Ovary (tissue), 9 donors: ENCODE results near the gene CPXM2. TPM values are rescaled to one million over a fixed set of nuclear protein-coding genes. Genes with fewer than 3 reads are reported as not detected.

Experiments
- DNase-seq, 5 donors: peaks; one replicate each; pipeline ENCODE4 v3.0.0-alpha.2; 2019 to 2020
- H3K27ac ChIP-seq, 2 donors: fragments of 200-600 bp; one replicate each; pipeline versions ENCODE4 v1.5.1 to v1.8.0; 2019 to 2022
- H3K27me3 ChIP-seq: fragments of 200-600 bp; one replicate; pipeline ENCODE4 v1.8.0; 2022
- H3K36me3 ChIP-seq: fragments of 200-600 bp; sonication (generic); one replicate; pipeline ENCODE4 v1.5.1; 2019
- H3K4me1 ChIP-seq: one replicate; pipeline ENCODE4 v1.8.1; 2013; ENCODE audit warnings: mild to moderate bottlenecking, moderate library complexity; ENCODE audit not compliant: insufficient read depth
- H3K4me3 ChIP-seq: fragments of 200-600 bp; sonication (generic); one replicate; pipeline ENCODE4 v1.5.1; 2017
- H3K9me3 ChIP-seq, 2 donors: fragments of 200-600 bp in 1 of 2; sonication (generic) in 1 of 2; one replicate each; pipeline versions ENCODE4 v1.5.1 to v1.8.1; 2013 to 2019; ENCODE audit warnings: mild to moderate bottlenecking in 1 of 2, moderate library complexity in 1 of 2
- EP300 ChIP-seq: sonication (generic); formaldehyde crosslinking; IDR thresholded peaks from one replicate; pipeline ENCODE4 v1.6.1; 2017; ENCODE audit warnings: antibody characterized with exemption
- POLR2A ChIP-seq: fragments of 450-650 bp; IDR thresholded peaks from one replicate; pipeline ENCODE4 v1.6.1; 2017; ENCODE audit warnings: antibody characterized with exemption, mild to moderate bottlenecking, moderate library complexity
- WGBS, 3 donors: extraction: QIAGEN DNeasy Blood & Tissue Kit in 1 of 3; methylation state at CpG; one replicate each; pipeline versions ENCODE4 v1.1.5 to v1.1.7; 2013 to 2017; 5-methylcytosine and 5-hydroxymethylcytosine counted together
- intact Hi-C, 4 donors: fragments of 100-400 bp; cut with DNase I; formaldehyde crosslinking; loops; one replicate each; pipeline versions ENCODE4 v1.11.0 to v1.15.1; 2022 to 2023
- polyA plus RNA-seq, 2 donors: library from polyadenylated mRNA; stranded (reverse); fragments of 200-250 nt in 1 of 2; fragments of 350-450 nt in 1 of 2; fragmentation: Illumina TruSeq in 1 of 2; extraction: RNeasy Lipid Tissue Mini Kit (QIAGEN cat#74804) in 1 of 2; gene quantifications; one replicate each; pipeline ENCODE4 v1.2.3, GENCODE V29; 2013 to 2014
- total RNA-seq, 7 donors: library from RNA; depleted of rRNA in 2 of 7; stranded (reverse); fragments of >200 nt in 2 of 7; fragmentation: NEBNext Ultra II Directional in 3 of 7; extraction: Animal tissue kit (Norgen Biotek cat#: 25700) in 3 of 7; gene quantifications; one replicate each; pipeline versions ENCODE4 v1.1.0 to v1.2.4, GENCODE V29; 2016 to 2023
- TF ChIP-seq, protein P1 (sequence below), 3 donors: fragments of 450-650 bp in 2 of 3; fragments of 200-600 bp in 1 of 3; IDR thresholded peaks; one replicate each; pipeline versions ENCODE4 v1.5.1 to v1.8.0; 2016 to 2022; ENCODE audit warnings: antibody characterized with exemption in 3 of 3, mild to moderate bottlenecking in 1 of 3
- donor health status: DM: no; HTN: no; CAD: no; lungs with moderate emphysema.
- donor health status: DM: no; HTN: no; CAD: no.
- donor health status: Bipolar disorder and iron deficiency.
- donor health status: DM: yes; HTN: yes; CAD: no.
- donor health status: DM: no; HTN: no; CAD: no.
- donor health status: DM: yes; HTN: yes; CAD: no.

Gene CPXM2
- total and polyA plus RNA-seq, 9 donors: 5.5 to 66.0 (median 13.3) TPM

DNA sequence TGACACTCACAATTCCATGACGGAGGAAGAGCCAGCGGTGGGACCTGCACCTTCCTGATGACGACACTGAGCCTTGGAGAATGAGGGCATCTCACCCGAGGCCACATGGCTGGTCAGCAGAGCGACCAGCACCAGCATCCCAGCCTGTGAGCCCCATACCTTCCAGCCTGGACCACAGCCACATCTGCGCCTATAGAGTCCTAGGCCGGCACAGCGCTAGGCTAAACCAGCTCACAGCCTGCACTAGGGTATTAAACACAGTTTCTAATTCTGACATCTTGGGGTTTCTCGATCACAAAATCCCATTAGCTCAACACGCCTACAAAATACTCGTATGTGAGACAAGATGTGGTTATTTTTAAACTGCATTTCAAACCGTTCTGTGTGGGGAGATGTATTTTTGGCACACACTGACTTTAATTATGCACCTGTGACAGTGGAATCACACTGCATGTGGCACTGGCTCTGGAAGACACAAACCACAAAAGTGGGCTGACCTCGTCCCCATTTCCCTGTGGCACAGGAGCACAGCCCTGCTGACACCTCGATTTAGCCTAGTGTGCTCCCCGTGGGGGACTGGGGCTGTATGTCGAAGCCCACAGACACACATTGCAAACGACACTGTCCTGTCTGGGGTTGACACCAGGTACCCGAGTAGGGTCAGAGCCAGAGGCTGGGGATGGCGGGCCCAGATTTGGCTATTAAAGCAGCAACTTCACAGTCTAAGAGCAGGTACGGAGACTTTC lies 32.5 kb downstream of the CPXM2 start:
- intact Hi-C loops: no loop called here
- peaks cover 4% of the 10 kb centered on the region for H3K4me1 ChIP-seq
- TF ChIP-seq POLR2A (no peak), EP300 (no peak)
- TF ChIP-seq, protein P1, sequence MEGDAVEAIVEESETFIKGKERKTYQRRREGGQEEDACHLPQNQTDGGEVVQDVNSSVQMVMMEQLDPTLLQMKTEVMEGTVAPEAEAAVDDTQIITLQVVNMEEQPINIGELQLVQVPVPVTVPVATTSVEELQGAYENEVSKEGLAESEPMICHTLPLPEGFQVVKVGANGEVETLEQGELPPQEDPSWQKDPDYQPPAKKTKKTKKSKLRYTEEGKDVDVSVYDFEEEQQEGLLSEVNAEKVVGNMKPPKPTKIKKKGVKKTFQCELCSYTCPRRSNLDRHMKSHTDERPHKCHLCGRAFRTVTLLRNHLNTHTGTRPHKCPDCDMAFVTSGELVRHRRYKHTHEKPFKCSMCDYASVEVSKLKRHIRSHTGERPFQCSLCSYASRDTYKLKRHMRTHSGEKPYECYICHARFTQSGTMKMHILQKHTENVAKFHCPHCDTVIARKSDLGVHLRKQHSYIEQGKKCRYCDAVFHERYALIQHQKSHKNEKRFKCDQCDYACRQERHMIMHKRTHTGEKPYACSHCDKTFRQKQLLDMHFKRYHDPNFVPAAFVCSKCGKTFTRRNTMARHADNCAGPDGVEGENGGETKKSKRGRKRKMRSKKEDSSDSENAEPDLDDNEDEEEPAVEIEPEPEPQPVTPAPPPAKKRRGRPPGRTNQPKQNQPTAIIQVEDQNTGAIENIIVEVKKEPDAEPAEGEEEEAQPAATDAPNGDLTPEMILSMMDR (IDR thresholded peaks at IDR 0.05): no peak
- no peak overlapping the region for H3K27ac ChIP-seq
- WGBS, 3 donors: 90 to 92% (median 92%) methylated on average over 20 of the region's 20 CpGs
- no peak overlapping the region for H3K4me3 ChIP-seq
- no peak for DNase-seq
- no peaks in the 10 kb centered on the region for H3K27me3 ChIP-seq
- no peaks in the 10 kb centered on the region for H3K9me3 ChIP-seq
- no peaks in the 10 kb centered on the region for H3K36me3 ChIP-seq

DNA sequence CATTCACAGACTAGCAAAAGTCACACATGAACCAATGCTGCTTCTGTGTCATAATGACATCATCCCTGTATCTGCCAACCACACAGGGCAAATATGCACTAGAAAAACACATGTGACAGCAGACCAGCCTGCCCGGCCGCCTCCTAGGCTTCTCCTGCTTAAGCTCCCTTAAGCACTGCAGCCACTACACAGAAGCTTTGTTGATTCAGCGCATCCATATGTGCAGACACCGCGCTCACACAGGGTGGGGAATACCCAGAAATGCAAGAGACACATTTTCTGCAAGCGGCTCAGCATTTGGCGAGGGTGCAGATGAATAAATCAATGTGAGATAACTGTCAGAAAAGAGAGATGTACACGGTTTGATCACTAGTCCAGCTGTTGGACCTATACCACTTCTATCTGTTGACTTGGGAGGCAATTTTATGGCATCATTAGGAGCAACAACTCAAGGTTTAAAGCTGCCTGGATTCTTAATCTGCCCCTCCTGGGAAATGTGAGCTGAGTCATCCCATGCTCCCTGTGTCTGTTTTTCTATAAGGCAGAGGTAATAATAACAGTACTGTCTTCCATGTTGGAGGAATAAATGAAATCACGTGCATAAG lies 33.4 kb downstream of the CPXM2 start:
- WGBS, 3 donors: 66 to 71% (median 68%) methylated on average over 9 of the region's 9 CpGs
- H3K9me3 ChIP-seq: no peaks in the 10 kb centered on the region
- no peaks in the 10 kb centered on the region for H3K36me3 ChIP-seq
- H3K4me3 ChIP-seq: no peak overlapping the region
- intact Hi-C loops: no loop called here
- H3K27me3 ChIP-seq: no peaks in the 10 kb centered on the region
- TF ChIP-seq EP300: no peak
- TF ChIP-seq POLR2A: no peak
- TF ChIP-seq, protein P1 (IDR thresholded peaks at IDR 0.05): no peak
- peaks cover 5% of the 10 kb centered on the region for H3K4me1 ChIP-seq
- DNase-seq: no peak
- H3K27ac ChIP-seq: no peak overlapping the region

DNA sequence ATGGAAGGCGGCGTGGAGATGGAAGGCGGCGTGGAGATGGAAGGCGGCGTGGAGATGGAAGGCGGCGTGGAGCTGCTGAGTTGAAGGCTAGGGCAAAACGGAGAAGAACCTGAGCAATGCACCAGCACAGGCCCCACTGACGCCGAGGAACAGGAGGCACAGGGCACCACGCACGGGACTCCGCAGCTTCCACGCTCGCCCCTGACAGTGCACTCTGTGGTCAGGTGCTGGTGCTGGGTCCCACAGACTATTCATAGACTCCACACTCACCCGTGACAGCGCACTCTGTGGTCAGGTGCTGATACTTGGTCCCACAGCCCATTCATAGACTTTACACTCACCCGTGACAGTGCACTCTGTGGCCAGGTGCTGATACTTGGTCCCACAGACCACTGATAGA lies 34.0 kb downstream of the CPXM2 start:
- Histone ChIP-seq H3K4me1 (peaks cover 5% of the 10 kb centered on the region), H3K9me3 (no peaks in the 10 kb centered on the region), H3K36me3 (no peaks in the 10 kb centered on the region), H3K4me3 (no peak overlapping the region), H3K27me3 (no peaks in the 10 kb centered on the region), H3K27ac (no peak overlapping the region)
- intact Hi-C loops: no loop called here
- DNase-seq: no peak
- WGBS, 3 donors: 92 to 96% (median 96%) methylated on average over 19 of the region's 19 CpGs
- no peak for TF ChIP-seq EP300
- TF ChIP-seq, protein P1 (IDR thresholded peaks at IDR 0.05): no peak
- TF ChIP-seq POLR2A: no peak

DNA sequence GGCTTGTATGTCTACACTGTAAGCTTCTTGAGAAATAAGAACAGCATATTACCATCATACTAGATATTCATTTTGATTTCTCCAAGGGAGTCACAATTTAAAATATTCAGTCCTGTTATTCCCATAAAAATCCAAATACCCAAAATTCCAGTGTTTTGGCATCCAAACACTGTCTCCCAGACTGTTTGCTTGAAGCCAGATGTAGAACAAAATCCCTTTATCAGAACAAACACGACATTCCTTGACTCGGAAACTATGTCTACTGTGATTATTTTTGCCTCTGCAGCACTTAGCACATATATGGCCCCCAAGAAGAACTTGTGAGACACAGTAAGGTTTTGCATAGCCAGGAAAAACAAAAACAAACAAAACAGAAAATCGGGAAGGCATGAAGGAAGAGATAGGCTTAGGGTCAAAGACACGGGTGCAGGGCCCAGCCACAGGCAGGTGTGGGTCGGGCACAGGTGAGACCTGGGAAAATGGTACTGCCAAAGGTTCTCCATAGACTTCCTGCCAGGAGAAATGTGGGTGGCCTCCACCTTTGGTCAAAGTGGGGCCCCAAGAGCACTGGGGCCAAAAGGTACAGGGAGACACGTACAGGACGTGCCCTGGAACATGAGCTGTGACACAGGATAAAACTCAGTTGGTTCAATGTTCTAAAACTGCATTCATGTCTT lies 36.5 kb downstream of the CPXM2 start:
- Histone ChIP-seq H3K9me3 (no peaks in the 10 kb centered on the region), H3K27ac (no peak overlapping the region), H3K4me3 (no peak overlapping the region), H3K36me3 (no peaks in the 10 kb centered on the region), H3K27me3 (no peaks in the 10 kb centered on the region), H3K4me1 (peaks cover 5% of the 10 kb centered on the region)
- no peak for DNase-seq
- 30 to 40% (median 36%) methylated on average over 7 of the region's 7 CpGs for WGBS, 3 donors
- intact Hi-C loops: no loop called here
- TF ChIP-seq, protein P1 (IDR thresholded peaks at IDR 0.05): no peak
- no peak for TF ChIP-seq EP300
- TF ChIP-seq POLR2A: no peak
